NB4 (cell line): ENCODE measurements around the gene SPAG17.

Experiments used
- DNase-seq: peaks from one replicate; pipeline ENCODE4 v3.0.0; 2010; ENCODE audit warnings: low read depth
- H3K4me3 ChIP-seq: one replicate; pipeline ENCODE4 v1.5.1; 2011; ENCODE audit warnings: mild to moderate bottlenecking, low read depth, low read length, moderate library complexity
- MYC ChIP-seq: IDR thresholded peaks from 2 replicates; pipeline ENCODE4 v1.6.1; 2011; ENCODE audit warnings: low read depth, low read length
- POLR2A ChIP-seq: IDR thresholded peaks from 2 replicates; pipeline ENCODE4 v1.6.1; 2011; ENCODE audit warnings: mild to moderate bottlenecking; ENCODE audit not compliant: insufficient read length; ENCODE audit errors: extremely low read depth
- TF ChIP-seq, protein P1 (sequence below): IDR thresholded peaks from 2 replicates; pipeline ENCODE4 v1.6.1; 2011; ENCODE audit warnings: low read depth, low read length
- TF ChIP-seq, protein P2 (sequence below): IDR thresholded peaks from one replicate; pipeline ENCODE4 v1.5.1; 2012; ENCODE audit warnings: low read depth, low read length

Gene SPAG17

DNA sequence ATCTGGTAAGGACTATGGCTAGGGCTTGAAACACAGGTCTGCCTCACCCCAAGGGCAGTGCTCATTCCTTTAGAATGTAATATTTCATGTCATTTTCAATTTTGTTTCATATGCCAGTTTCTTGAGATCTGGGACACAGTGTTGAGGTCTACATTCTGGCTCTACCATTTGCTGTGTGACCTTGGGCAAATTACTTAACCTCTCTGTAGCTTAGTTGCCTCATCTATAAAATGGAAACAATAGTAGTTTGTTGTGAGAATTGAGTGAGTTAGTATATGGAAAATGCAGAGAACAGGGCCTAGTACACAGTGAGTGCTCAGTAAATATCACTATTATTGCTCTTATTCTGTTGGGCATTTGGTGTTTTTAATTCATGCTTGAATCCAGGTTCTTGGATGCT is 171.1 kb downstream of the SPAG17 start:
- no peak for DNase-seq
- TF ChIP-seq, protein P1, sequence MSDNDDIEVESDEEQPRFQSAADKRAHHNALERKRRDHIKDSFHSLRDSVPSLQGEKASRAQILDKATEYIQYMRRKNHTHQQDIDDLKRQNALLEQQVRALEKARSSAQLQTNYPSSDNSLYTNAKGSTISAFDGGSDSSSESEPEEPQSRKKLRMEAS: no peak
- TF ChIP-seq POLR2A (no peak), MYC (no peak)
- TF ChIP-seq, protein P2, sequence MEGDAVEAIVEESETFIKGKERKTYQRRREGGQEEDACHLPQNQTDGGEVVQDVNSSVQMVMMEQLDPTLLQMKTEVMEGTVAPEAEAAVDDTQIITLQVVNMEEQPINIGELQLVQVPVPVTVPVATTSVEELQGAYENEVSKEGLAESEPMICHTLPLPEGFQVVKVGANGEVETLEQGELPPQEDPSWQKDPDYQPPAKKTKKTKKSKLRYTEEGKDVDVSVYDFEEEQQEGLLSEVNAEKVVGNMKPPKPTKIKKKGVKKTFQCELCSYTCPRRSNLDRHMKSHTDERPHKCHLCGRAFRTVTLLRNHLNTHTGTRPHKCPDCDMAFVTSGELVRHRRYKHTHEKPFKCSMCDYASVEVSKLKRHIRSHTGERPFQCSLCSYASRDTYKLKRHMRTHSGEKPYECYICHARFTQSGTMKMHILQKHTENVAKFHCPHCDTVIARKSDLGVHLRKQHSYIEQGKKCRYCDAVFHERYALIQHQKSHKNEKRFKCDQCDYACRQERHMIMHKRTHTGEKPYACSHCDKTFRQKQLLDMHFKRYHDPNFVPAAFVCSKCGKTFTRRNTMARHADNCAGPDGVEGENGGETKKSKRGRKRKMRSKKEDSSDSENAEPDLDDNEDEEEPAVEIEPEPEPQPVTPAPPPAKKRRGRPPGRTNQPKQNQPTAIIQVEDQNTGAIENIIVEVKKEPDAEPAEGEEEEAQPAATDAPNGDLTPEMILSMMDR: no peak
- H3K4me3 ChIP-seq: no peak overlapping the region

GRCh38 chr1:118013336-118013735 is 171.7 kb downstream of the SPAG17 start:
- TF ChIP-seq, protein P2: no peak
- TF ChIP-seq, protein P1: no peak
- no peak for TF ChIP-seq MYC
- TF ChIP-seq POLR2A: no peak
- DNase-seq: no peak
- H3K4me3 ChIP-seq: no peak overlapping the region

- DNase-seq: no peak
- H3K4me3 ChIP-seq: no peak overlapping the region
- TF ChIP-seq, protein P2: no peak
- no peak for TF ChIP-seq POLR2A
Measured at GRCh38 chr1:118012515-118013124, 172.4 kb downstream of the SPAG17 start.

- no peak overlapping the region for H3K4me3 ChIP-seq
- TF ChIP-seq, protein P2: no peak
- no peak for TF ChIP-seq MYC
- no peak for TF ChIP-seq POLR2A
- TF ChIP-seq, protein P1: no peak
- DNase-seq: no peak
Measured at GRCh38 chr1:118008011-118008410, 177.0 kb downstream of the SPAG17 start.

GRCh38 chr1:118007391-118007790 is 177.6 kb downstream of the SPAG17 start:
- DNase-seq: no peak
- no peak overlapping the region for H3K4me3 ChIP-seq
- TF ChIP-seq, protein P2: no peak
- TF ChIP-seq, protein P1: no peak
- no peak for TF ChIP-seq MYC
- TF ChIP-seq POLR2A: no peak

- no peak for DNase-seq
- no peak for TF ChIP-seq POLR2A
- TF ChIP-seq MYC: no peak
- TF ChIP-seq, protein P1: no peak
- TF ChIP-seq, protein P2: no peak
- H3K4me3 ChIP-seq: no peak overlapping the region
Measured at GRCh38 chr1:118004312-118004711, 180.7 kb downstream of the SPAG17 start.
